Stimulated activated CD4-positive, alpha-beta T cell treated with anti-CD3 and anti-CD28 coated beads, Interleukin-15, amount 100 ng/mL, for 1 hour (primary cell): ENCODE data around the gene ATXN10.

Experiments used
- DNase-seq, 2 donors: peaks; one replicate each; pipeline ENCODE4 v3.0.0-alpha.2; 2020; ENCODE audit warnings: low read depth in 1 of 2, low spot score in 1 of 2

ATXN10 gene

GRCh38 chr22:45888221-45889092 is 216.8 kb downstream of the ATXN10 start:
- no peak for DNase-seq

GRCh38 chr22:45889093-45889538 is 217.5 kb downstream of the ATXN10 start:
- DNase-seq = no peak

GRCh38 chr22:45889539-45890350 is 218.1 kb downstream of the ATXN10 start:
- no peak for DNase-seq

- no peak for DNase-seq
These were observed 218.7 kb downstream of the ATXN10 start for GRCh38 chr22:45890351-45890635.

GRCh38 chr22:45891021-45891421 is 219.4 kb downstream of the ATXN10 start:
- no peak for DNase-seq

GRCh38 chr22:45891471-45891995 is 219.9 kb downstream of the ATXN10 start:
- no peak for DNase-seq

- DNase-seq = no peak
These were observed 220.5 kb downstream of the ATXN10 start for GRCh38 chr22:45891996-45892621.

GRCh38 chr22:45892681-45893461 is 221.2 kb downstream of the ATXN10 start:
- DNase-seq = no peak

GRCh38 chr22:45893516-45893915 is 221.9 kb downstream of the ATXN10 start:
- no peak for DNase-seq
